HG03196 (cell line): ENCODE results near the gene RAB6A.
"Not testable (repeated sequence)": the region's sequence is repeated elsewhere in the genome, so short reads cannot be mapped to it uniquely, and the experiment has no call there.

Experiments
- ATAC-seq: cut with Tn5 transposase; IDR thresholded peaks from one replicate; pipeline ENCODE4 v1.9.1; 2021; ENCODE audit not compliant: unreplicated experiment

RAB6A gene

DNA sequence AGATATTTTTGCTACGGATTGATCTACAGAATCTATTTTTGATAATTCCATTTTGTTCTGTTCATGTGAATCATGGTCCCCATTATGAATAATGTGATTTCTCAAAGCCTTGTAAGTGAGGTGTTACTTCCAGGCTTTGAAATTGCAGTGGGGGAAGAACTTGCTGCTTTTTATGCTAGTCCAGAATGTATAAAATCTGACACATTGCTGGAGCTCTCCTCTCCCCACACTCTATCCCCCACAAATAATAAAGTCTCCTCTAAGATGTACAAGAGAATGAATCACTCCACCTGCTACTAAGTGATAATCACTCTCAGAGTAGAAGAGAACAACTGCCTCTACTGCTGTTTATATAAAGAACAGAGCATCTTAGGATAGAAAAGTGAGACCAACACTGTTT is 5.9 kb upstream of the RAB6A start:
- ATAC-seq = no peak

DNA sequence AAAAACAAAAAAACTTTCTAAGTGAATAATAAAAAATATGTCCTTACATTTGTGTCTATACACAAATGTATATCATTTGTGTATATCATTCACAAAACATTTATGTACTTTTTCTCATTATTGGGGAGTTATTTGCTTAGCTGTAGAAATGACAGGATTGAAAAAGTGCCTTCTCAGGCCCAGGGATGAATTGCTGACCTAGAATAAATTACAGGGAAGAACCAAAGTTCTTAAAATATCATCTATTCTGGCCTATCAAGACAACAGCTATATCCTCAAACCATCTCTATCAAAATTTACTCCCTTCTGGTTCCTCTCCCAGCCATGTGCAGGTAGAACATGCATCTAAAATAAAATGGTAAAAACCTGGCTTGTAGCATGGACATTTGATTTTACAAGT is 1.9 kb upstream of the RAB6A start:
- ATAC-seq = no peak

DNA sequence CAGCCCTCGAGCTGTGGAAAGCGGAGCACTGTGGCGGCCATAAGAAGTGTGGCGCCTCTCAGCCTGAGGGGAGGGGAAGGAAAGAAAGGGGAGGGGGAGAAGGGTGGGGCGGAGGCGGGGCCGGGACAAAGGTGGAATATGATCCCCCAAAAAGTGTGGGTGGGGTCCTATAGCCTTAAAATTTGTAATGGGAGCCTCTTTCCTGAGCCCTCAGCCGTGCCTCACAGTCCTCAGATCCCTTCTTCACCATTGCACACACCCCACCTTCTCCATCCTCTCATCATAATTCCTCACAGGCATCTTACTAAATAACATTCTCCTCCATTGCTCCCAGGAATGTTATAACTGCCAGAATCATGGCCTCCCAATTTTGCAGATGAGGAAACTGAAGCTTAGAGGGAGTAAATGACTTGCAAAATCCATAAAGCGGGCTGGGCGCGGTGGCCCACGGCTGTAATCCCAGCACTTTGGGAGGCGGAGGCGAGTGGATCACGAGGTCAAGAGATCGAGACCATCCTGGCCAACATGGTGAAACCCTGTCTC is 600 bp upstream of the RAB6A start:
- peak; percentile 14 for ATAC-seq

DNA sequence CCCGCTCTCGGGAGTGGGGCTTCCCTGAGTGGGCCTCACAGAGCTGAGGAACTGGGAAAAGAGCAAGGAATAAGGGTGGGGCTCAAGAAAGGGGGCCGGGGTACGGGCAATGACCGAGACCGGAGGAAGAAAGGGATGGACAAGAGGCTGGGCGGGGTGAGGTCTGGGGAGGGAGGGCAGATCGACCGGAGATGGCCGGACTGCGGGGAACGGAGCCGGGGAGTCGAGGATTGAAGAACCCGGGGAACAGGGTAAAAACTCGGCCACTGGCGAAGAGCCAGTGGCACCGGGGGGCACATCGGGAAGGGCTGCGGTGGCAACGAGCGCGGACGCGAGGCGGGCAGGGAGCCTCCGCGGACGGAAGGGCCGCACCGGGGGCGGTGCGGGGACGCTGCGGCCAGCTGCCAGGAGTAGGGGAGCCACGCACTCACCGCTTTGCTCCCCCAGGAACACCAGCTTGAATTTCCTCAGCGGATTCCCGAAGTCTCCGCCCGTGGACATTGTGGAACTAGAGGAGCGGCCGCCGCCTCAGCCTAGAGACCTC is 667 bp downstream of the RAB6A start:
- ATAC-seq = peak; percentile 12

DNA sequence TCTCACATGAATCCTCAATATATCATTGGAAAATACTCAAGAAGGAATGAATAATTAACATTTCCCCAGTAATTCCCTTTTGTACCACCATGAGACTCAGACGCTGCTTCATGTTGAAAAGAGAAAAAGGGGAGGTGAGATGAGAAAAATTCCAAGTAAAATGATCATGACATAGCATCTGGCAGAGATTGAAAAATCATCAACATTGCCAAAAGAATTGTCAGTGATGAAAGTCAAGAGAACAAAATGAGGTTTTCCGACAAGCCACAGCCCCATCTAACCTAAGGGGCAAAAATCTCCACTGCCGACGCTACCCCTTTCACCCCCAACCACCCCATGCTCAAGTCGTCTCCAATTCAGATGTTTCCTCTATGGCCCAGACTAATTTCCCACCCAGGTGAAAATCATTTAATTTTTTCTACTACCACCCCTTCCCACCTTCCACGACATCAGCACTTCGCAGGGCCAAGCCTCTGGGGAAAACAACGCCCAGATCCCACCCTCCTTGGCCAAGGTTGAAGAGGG is 1.2 kb downstream of the RAB6A start:
- no peak for ATAC-seq

DNA sequence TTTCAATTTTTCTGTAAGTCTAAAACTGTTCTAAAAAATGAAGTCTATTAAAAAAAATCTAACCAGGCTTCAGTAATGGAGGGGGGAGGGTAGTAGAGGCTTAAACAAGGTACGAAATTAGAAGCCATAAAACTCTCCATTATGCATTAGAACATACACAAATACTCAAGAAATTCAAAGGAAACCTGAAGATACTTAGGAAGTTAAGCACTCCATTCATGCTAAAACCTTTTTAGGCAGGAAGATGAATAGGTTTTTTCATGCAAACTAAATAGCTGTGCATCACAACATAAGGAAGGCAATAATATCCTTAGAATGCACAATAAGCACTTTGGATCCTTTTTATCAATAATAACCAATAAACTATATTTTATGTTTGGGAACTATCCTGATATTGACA is 2.4 kb downstream of the RAB6A start:
- no peak for ATAC-seq

DNA sequence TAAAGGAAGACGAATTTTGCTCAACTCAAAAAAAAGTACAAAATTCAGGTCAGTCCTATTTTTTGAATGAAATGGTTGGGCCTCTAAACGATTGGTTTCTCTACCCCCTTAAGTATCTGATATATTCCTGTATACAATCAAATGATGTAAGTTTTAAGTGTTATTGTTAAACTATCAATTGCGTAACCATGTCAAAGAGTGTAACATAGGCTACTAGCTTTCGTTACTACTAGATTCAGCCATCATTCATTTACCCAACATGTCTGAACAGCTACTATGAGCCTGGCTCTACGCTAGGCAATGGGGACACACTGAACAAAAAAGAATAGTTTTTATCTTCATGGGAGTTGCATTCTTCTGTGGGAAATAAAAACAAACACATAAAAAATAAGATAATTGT is 3.3 kb downstream of the RAB6A start:
- no peak for ATAC-seq

DNA sequence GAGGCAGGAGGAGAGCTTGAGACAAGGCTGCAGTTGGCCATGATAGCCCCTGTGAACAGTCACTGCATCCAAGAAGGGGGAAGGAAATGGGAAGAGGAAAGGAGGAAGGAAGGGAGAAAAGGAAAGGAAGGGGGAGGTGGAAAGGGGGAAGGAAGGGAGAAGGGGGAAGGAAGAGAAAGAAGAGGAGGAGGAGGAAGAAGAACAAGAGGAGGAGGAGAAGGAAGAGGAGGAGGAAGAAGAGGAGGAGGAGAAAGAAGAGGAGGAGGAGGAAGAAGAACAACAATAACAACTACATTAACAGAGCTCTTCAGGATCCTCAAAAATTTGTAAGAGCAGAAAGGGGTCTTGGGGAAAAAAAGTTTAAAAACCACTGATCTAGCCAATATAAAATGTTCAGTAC is 5.2 kb downstream of the RAB6A start:
- no peak for ATAC-seq

DNA sequence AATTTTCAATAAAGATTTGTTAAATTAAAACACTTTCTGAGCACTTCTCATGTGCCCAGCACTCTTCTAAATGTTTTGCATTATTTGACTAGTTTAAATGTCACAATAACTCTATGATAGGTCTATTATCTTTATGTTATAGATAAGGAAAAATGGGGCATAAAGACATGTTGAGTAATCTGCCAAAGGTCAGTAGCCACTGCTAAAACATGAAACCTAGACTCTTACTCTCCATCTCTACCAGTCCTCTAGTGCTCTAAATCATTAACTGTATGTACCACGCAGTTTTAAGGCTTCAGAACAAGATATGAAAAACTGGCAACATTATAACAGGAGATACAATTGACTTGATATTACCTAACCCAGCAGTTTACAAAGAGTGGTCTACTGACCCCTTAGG is 6.9 kb downstream of the RAB6A start:
- ATAC-seq = no peak

DNA sequence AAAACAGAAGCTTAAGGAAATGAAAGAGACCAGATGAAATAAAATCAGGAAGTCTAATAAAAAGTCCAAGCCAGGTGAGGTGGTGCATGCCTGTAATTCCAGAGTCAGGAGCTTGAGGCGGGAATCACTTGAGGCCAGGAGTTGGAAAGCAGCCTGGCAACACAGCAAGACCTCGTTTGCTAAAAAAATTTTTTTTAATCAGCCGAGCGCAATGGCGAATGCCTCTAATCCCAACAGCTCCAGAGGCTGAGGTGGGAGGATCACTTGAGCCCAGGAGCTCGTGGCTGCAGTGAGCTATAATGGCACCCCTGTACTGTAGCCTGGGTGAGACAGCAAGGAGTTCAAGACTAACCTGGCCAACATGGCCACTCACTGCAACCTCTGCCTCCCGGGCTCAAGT is 8.0 kb downstream of the RAB6A start:
- ATAC-seq = no peak

DNA sequence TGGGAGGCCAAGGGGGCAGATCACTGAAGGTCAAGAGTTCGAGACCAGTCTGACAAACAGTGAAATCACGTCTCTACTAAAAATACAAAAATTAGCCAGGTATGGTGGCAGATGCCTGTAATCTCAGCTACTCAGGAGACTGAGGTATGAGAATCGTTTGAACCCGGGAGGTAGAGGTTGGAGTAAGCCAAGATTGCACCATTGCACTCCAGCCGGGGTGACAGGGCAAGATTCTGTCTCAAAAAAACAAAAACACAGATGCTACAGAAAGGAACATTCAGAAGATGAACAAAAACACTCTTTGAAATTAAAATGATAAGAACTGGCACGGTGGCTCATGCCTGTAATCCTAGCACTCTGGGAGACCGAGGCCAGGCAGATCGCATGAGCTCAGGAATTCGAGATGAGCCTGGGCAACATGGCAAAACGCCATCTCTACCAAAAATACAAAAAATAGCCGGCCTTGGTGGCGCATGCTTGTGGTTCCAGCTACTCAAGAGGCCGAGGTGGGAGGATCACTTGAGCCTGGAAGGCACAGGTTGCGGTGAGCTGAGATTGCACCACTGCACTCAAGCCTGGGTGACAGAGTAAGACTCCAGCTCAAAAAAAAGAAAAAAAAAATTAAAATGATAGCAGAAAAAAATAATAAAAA is 8.5 kb downstream of the RAB6A start:
- ATAC-seq = no peak

DNA sequence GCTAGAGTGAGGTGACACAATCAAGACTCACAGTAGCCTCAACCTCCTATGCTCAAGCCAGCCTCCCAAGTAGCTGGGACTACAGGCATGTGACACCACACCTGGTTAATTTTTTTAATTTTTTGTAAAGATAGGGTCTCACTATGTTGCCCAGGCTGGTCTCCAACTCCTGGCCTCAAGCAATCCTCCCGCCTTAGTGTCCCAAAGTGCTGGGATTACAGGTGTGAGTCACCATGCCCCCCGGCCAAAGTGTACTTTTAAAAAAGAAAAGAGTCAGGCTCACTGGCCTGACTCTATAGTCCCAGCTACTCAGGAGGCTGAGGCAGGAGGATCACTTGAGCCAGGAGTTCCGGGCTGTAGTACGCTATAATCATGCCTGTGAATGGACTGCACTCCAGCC is 10.0 kb downstream of the RAB6A start:
- not testable (repeated sequence) for ATAC-seq

DNA sequence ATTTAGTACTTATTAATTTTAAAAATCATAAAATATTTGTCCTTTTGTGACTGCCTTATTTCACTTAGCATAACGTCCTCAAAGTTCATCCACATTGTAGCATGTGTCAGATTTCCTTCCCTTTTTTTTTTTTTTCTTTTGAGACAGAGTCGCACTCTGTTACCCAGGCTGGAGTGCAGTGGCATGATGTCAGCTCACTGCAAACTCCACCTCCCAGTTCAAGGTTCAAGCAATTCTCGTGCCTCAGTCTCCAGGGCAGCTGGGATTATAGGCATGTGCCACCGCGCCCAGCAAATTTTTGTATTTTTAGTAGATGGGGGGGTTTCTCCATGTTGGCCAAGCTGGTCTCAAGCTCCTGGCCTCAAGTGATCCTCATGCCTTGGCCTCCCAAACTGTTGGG is 10.6 kb downstream of the RAB6A start:
- no peak for ATAC-seq

DNA sequence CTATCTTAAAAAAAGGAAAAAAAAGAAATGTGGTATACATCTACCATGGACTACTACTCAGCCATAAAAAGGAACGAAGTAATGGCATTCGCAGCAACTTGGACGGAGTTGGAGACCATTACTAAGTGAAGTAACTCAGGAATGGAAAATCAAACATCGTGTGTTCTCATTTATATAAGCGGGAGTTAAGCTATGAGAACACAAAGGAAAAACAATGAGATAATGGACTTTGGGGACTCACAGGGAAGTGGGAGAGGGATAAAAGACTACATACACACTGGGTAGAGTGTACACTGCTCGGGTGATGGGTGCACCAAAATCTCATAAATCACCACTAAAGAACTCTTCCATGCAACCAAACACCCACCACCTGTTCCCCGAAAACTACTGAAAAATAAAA is 11.8 kb downstream of the RAB6A start:
- no peak for ATAC-seq

DNA sequence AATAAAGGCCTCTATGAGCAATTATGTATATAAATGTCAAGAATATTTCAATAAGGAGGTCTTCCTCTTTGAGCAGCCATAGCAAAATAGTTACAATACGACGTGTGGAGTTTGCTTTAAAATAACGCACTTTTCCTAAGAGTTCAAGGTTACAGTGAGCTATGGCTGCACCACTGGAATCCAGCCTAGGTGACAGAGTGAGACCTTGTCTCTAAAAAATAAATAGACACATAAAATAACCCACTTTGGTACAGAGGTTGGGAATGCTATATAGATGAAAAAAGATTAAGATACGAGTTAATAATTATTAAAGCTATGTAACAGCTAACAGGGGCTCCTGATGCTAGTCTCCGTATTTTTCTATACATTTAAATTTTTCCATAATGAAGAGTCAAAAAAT is 12.6 kb downstream of the RAB6A start:
- no peak for ATAC-seq

DNA sequence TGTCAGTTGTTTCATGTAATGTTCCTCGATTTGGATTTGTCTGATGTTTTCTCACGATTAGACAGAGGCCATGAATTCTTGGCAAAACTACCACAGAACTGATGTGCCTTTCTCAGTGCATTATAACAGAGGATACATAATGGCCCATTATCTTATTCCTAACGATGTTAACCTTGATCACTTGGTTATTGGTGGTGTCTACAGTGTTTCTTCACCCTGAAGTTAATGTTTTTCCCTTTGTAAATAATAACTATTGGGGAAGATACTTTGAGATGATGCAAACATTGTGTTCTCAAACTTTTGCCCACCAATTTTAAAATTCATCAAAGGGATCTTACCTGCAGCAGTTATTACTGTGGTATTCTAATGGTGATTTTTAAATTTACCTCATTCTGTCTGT is 13.1 kb downstream of the RAB6A start:
- ATAC-seq = no peak

DNA sequence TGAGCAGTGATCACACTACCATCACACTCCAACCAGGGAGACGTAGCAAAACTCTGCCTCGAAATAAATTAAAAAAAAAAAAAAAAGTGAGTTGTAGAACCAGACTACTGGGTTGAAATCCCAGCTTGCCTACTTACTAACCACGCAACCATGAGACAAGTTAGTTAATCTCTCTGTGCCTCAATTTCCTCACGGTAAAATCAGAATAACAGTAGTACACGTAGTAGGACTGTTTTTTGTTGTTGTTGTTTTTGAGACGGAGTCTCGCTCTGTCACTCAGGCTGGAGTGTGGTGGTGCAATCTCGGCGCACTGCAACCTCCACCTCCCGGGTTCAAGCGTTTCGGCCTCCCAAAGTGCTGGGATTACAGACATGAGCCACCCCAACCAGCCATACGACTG is 14.2 kb downstream of the RAB6A start:
- ATAC-seq = no peak

DNA sequence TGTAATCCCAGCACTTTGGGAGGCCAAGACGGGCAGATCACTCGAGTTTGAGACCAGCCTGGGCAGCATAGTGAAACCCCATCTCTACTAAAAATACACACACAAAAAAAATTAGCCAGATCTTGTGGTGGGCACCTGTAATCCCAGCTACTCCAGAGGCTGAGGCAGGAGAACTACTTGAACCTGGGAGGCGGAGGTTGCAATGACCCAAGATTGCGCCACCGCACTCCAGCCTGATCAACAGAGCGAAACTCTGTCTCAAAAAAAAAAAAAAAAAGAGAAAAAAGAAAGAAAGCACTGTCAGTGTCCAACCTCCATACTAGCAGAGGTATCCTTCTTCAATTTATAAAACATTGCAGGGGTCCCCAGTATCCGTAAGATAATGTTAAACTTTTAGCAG is 17.8 kb downstream of the RAB6A start:
- no peak for ATAC-seq

DNA sequence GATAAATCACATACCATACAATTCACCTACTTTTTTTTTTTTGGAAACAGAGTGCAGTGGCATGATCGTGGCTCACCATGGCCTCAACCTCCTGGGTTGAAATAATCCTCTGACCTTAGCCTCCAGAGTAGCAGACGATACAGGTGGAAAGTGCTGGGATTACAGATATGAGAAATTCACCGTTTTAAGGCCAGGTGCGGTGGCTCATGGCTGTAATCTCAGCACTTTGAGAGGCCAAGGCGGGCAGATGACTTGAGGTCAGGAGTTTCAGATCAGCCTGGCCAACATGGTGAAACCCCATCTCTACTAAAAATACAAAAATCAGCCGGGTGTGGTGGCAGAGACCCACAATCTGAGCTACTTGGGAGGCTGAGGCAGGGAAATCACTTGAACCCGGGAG is 24.9 kb downstream of the RAB6A start:
- ATAC-seq = not testable (repeated sequence)

DNA sequence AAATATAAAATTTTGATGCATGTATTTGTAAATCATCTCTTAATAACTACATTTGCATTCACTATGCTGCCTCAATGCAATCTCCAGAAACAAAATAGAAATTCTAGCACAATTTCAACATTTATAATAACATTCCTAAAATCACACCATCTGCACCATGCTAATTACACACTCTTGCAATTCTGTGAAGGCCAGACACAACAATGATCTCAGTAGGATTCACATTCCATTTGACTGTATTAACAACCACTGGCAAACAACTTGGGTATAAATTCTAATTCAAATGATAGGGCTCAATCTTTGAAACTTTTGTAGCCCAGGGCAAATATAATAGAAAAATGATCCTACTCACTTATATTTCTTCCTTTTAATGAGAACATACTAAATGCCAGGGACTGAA is 25.9 kb downstream of the RAB6A start:
- ATAC-seq = no peak

DNA sequence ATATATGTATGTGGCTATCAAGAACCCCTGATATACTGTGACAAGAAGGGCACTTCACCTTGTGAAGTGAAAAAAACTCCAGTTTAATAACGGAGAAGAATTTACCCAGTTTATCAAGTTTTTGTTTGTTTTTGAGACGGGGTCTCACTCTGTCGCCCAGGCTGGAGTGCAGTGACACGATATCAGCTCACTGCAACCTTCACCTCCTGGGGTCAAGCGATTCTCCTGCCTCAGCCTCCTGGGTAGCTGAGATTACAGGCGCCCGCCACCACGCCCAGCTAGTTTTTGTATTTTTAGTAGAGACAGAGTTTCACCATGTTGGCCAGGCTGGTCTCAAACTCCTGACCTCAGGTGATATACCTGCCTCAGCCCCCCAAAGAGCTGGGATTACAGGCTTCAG is 26.9 kb downstream of the RAB6A start:
- not testable (repeated sequence) for ATAC-seq

DNA sequence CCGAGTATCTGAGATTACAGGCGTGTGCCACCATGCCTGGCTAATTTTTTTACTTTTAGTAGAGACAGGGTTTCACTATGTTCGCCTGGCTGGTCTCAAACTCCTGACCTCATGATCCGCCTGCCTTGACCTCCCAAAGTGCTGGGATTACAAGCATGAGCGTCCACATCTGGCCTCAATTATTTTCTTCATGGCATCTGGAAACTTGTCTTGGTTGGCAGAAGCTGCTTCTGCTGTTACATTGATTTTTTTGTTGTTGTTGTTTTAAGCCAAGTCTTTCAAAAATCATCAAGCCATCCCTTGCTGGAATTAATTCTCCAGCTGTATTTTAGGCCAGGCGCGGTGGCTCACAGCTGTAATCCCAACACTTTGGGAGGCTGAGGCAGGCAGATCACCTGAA is 27.9 kb downstream of the RAB6A start:
- ATAC-seq = not testable (repeated sequence)
